OCI-LY7 (cell line): Measurements from ENCODE around the gene HMOX1. TPM values are rescaled to one million over a fixed set of nuclear protein-coding genes. Genes with fewer than 3 reads are reported as not detected.
A peak's percentile ranks its signal among the peaks of the same experiment; 100 is the strongest.

Experiments used
- BruUV-seq: library from RNA; stranded (reverse); fragments of 400-500 nt; replicated peaks from 2 replicates; lab custom pipeline; 2021; lab: Mats Ljungman, UMichigan
- CTCF ChIA-PET: fragments of 300-600 bp; sonication (Branson Sonifier 250); formaldehyde crosslinking; loops from one replicate; lab custom pipeline; 2022; ENCODE audit warnings: antibody characterized with exemption; ENCODE audit not compliant: unreplicated experiment; lab: Charles Lee
- POLR2A ChIA-PET: fragments of 300-600 bp; sonication (Branson Sonifier 250); formaldehyde crosslinking; loops from one replicate; lab custom pipeline; 2022; ENCODE audit warnings: antibody characterized with exemption; lab: Charles Lee
- DNase-seq: peaks from one replicate; pipeline ENCODE4 v3.0.0-alpha.2; 2015; ENCODE audit warnings: low spot score
- H2AFZ ChIP-seq: fragments of 200-600 bp; sonication (generic), shearing (Covaris generic); 2 replicates; pipeline ENCODE4 v1.6.1; 2014; ENCODE audit warnings: mild to moderate bottlenecking, antibody characterized with exemption, low read length, moderate library complexity
- H3K27ac ChIP-seq: fragments of 200-600 bp; sonication (generic); 2 replicates; pipeline ENCODE4 v1.5.1; 2014; ENCODE audit warnings: mixed run types, low read depth, mild to moderate bottlenecking, moderate library complexity, low read length, inconsistent platforms; ENCODE audit not compliant: poor library complexity, severe bottlenecking
- H3K36me3 ChIP-seq: fragments of 200-600 bp; sonication (generic); 2 replicates; pipeline ENCODE4 v1.6.1; 2014; ENCODE audit warnings: mild to moderate bottlenecking, antibody characterized with exemption, low read length, moderate library complexity, mixed read lengths; ENCODE audit not compliant: insufficient read depth
- H3K4me1 ChIP-seq: fragments of 200-600 bp; sonication (generic); 2 replicates; pipeline ENCODE4 v1.5.1; 2014; ENCODE audit warnings: mild to moderate bottlenecking, low read length; ENCODE audit not compliant: insufficient read depth, poor library complexity, severe bottlenecking
- H3K4me2 ChIP-seq: fragments of 200-600 bp; sonication (generic); 2 replicates; pipeline ENCODE4 v1.6.1; 2014; ENCODE audit warnings: mild to moderate bottlenecking, low read length
- H3K4me3 ChIP-seq: fragments of 200-600 bp; sonication (generic); 2 replicates; pipeline ENCODE4 v1.5.1; 2014; ENCODE audit warnings: mild to moderate bottlenecking, low read depth, low read length; ENCODE audit not compliant: poor library complexity, severe bottlenecking
- H3K79me2 ChIP-seq: fragments of 200-600 bp; sonication (generic); 2 replicates; pipeline ENCODE4 v1.6.1; 2016; ENCODE audit warnings: low read depth, mild to moderate bottlenecking, low read length, moderate library complexity, mixed read lengths; ENCODE audit not compliant: insufficient read depth
- H3K9me2 ChIP-seq: fragments of 200-600 bp; sonication (generic); 2 replicates; pipeline ENCODE4 v1.6.1; 2016; ENCODE audit warnings: mild to moderate bottlenecking, low read length, mixed read lengths; ENCODE audit not compliant: insufficient read depth
- H3K9me3 ChIP-seq: fragments of 200-600 bp; sonication (generic); 2 replicates; pipeline ENCODE4 v1.6.1; 2014; ENCODE audit warnings: mild to moderate bottlenecking, mixed run types, low read length, mixed read lengths
- H4K20me1 ChIP-seq: fragments of 200-600 bp; sonication (generic); 2 replicates; pipeline ENCODE4 v1.6.1; 2014; ENCODE audit warnings: mild to moderate bottlenecking, antibody characterized with exemption, low read length, moderate library complexity, mixed read lengths; ENCODE audit not compliant: insufficient read depth
- CTCF ChIP-seq: fragments of 200-600 bp; sonication (generic); conservative IDR thresholded peaks from 2 replicates; pipeline ENCODE4 v1.5.1; 2014; ENCODE audit warnings: mild to moderate bottlenecking, antibody characterized with exemption, low read length, moderate library complexity, mixed read lengths
- EZH2phosphoT487 ChIP-seq: fragments of 200-600 bp; sonication (generic); IDR thresholded peaks from 2 replicates; pipeline ENCODE4 v1.6.1; 2018; ENCODE audit warnings: low read depth, borderline replicate concordance, mild to moderate bottlenecking, mixed run types, antibody characterized with exemption, low read length, moderate library complexity, mixed read lengths
- intact Hi-C: fragments of 100-400 bp; cut with micrococcal nuclease; formaldehyde crosslinking; loops from one replicate; pipeline ENCODE4 v1.10.0; 2022; ENCODE audit not compliant: unreplicated experiment
- total RNA-seq, 2 experiments: library from RNA; depleted of rRNA in 1 of 2; stranded (reverse); fragments of >200 nt in 1 of 2; shearing (Covaris generic) in 1 of 2; gene quantifications; 2 replicates each; pipeline ENCODE4 v1.2.3, GENCODE V29; 2014 to 2022

HMOX1 gene
- total RNA-seq, 2 experiments from 2014 or later = 2.2 to 13.9 TPM

GRCh38 chr22:35348026-35348590 lies 32.8 kb upstream of the HMOX1 start:
- no peak overlapping the region for H3K27ac ChIP-seq
- CTCF ChIA-PET = no interaction called here
- peaks cover 9% of the 10 kb centered on the region for H3K36me3 ChIP-seq
- BruUV-seq = no TSS peak
- POLR2A ChIA-PET = no interaction called here
- H2AFZ ChIP-seq = no peak overlapping the region
- no peak overlapping the region for H3K4me2 ChIP-seq
- H3K4me3 ChIP-seq = no peak overlapping the region
- TF ChIP-seq CTCF = no peak
- H3K79me2 ChIP-seq = no peaks in the 10 kb centered on the region
- no peaks in the 10 kb centered on the region for H4K20me1 ChIP-seq
- no peak for DNase-seq
- peaks cover 7% of the 10 kb centered on the region; the same call in 1 of the 2 replicates for H3K9me3 ChIP-seq
- no peaks in the 10 kb centered on the region for H3K9me2 ChIP-seq
- peaks cover 64% of the 10 kb centered on the region for H3K4me1 ChIP-seq
- intact Hi-C loops = no loop called here

DNA sequence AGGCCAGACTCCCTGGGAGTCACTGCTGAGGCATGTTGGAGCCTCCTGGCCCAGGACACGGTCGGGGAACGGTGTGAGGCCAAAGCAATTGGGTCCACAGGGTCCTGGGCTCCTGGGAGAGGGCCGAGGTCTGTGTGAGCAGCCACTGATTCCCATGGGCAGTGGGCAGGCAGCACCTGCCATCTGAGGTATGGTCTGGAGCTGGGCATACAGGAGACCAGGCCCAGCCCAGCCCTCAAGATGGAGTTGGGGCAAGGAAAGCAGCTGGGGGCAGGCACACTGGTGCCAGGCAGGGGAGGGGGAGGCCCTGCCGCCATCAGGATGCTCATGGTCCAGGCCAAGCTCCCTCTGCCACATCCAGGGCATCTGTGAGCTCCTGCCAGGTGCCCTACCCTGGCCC lies 32.2 kb upstream of the HMOX1 start:
- DNase-seq = no peak
- no peak for TF ChIP-seq CTCF
- H2AFZ ChIP-seq = no peak overlapping the region
- peaks cover 3% of the 10 kb centered on the region for H3K36me3 ChIP-seq
- 0 out of 2 replicates have a peak, but pooled peaks cover 1% of the 10 kb centered on the region for H3K9me3 ChIP-seq
- H3K4me3 ChIP-seq = no peak overlapping the region
- ChIA-PET CTCF (no interaction called here), POLR2A (interaction anchor here (0.7 kb wide), 1 partner anchor 30 kb away, joined by 3 read pairs; no protein-coding TSS in a partner anchor)
- H3K9me2 ChIP-seq = no peaks in the 10 kb centered on the region
- H3K4me1 ChIP-seq = peaks cover 70% of the 10 kb centered on the region
- no TSS peak for BruUV-seq
- no peaks in the 10 kb centered on the region for H4K20me1 ChIP-seq
- peak overlapping the region; percentile 95 for H3K27ac ChIP-seq
- no peaks in the 10 kb centered on the region for H3K79me2 ChIP-seq
- intact Hi-C loops = no loop called here
- peak overlapping the region; percentile 88; the same call in 1 of the 2 replicates for H3K4me2 ChIP-seq

DNA sequence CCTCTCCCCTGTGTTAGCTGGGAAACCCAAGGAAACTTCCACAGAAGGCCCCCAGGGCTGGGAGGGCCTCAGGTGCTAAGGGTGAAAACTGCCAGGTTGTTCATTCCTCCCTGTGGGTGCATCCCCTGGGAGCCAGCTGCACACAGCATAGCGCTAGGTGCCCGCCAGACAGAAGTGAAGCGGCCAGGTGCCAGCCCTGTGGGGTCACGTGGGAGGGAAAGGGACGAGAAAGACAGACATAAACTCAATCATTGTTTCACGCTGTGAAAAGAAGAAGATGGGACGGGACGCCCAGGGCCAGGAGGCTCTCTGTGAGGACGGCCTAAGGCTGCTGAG lies 31.6 kb upstream of the HMOX1 start:
- no peaks in the 10 kb centered on the region for H4K20me1 ChIP-seq
- peak overlapping the region; percentile 64 for H3K4me3 ChIP-seq
- no peaks in the 10 kb centered on the region for H3K79me2 ChIP-seq
- no TSS peak for BruUV-seq
- peak; percentile 49 for DNase-seq
- intact Hi-C loops = no loop called here
- H3K9me3 ChIP-seq = no peaks in the 10 kb centered on the region
- H3K4me2 ChIP-seq = peak overlapping the region; percentile 88
- H2AFZ ChIP-seq = peak overlapping the region; percentile 22; the same call in 1 of the 2 replicates
- peak overlapping the region; percentile 95 for H3K27ac ChIP-seq
- no peaks in the 10 kb centered on the region for H3K36me3 ChIP-seq
- H3K4me1 ChIP-seq = peaks cover 72% of the 10 kb centered on the region
- H3K9me2 ChIP-seq = no peaks in the 10 kb centered on the region
- ChIA-PET POLR2A (interaction anchor here (0.6 to 0.7 kb wide), 2 partner anchors 30 to 828 kb away, joined by 3 to 4 read pairs; no protein-coding TSS in a partner anchor), CTCF (interaction anchor here (0.6 kb wide), 1 partner anchor 54 kb away, joined by 4 read pairs; no protein-coding TSS in a partner anchor)
- TF ChIP-seq CTCF (no peak), EZH2phosphoT487 (no peak)
